GM23338 (cell line): ENCODE results near the gene ING5. TPM values are rescaled to one million over a fixed set of nuclear protein-coding genes. Genes with fewer than 3 reads are reported as not detected.

ENCODE experiments used
- ATAC-seq: fragments of 200-7000 bp; cut with Tn5 transposase; 3 replicates; pipeline ENCODE4 v1.9.1; 2020
- DNase-seq: peaks from one replicate; pipeline ENCODE4 v3.0.0-alpha.2; 2015; ENCODE audit warnings: low spot score
- H2AFZ ChIP-seq: fragments of 200-600 bp; sonication (generic); 2 replicates; pipeline ENCODE4 v1.8.0; 2016; ENCODE audit warnings: antibody characterized with exemption, mild to moderate bottlenecking, moderate library complexity
- H3F3A ChIP-seq: fragments of 200-600 bp; sonication (generic); replicated peaks from 2 replicates; pipeline ENCODE4 v1.8.0; 2017; ENCODE audit warnings: antibody characterized with exemption, mixed run types, low read depth
- H3K27ac ChIP-seq: fragments of 200-600 bp; sonication (generic); 2 replicates; pipeline ENCODE4 v1.6.1; 2016; ENCODE audit warnings: low read depth
- H3K27me3 ChIP-seq: fragments of 200-600 bp; sonication (generic); 2 replicates; pipeline ENCODE4 v1.8.0; 2016; ENCODE audit warnings: mild to moderate bottlenecking, mixed run types, moderate library complexity; ENCODE audit not compliant: insufficient read depth
- H3K36me3 ChIP-seq: fragments of 200-600 bp; sonication (generic); 2 replicates; pipeline ENCODE4 v1.8.0; 2016; ENCODE audit warnings: mild to moderate bottlenecking; ENCODE audit not compliant: insufficient read depth
- H3K4me1 ChIP-seq: fragments of 200-600 bp; sonication (generic); 2 replicates; pipeline ENCODE4 v1.8.0; 2016; ENCODE audit warnings: mild to moderate bottlenecking, moderate library complexity; ENCODE audit not compliant: insufficient read depth
- H3K4me2 ChIP-seq: fragments of 200-600 bp; sonication (generic); 2 replicates; pipeline ENCODE4 v1.7.1; 2017; ENCODE audit warnings: mixed run types
- H3K4me3 ChIP-seq: fragments of 200-600 bp; sonication (generic); 2 replicates; pipeline ENCODE4 v1.6.1; 2016; ENCODE audit warnings: mixed run types
- H3K79me2 ChIP-seq: fragments of 200-600 bp; sonication (generic); replicated peaks from 2 replicates; pipeline ENCODE4 v1.8.0; 2017; ENCODE audit warnings: mild to moderate bottlenecking; ENCODE audit not compliant: insufficient read depth
- H3K9me2 ChIP-seq: fragments of 200-600 bp; sonication (generic); 2 replicates; pipeline ENCODE4 v1.8.0; 2017; ENCODE audit not compliant: insufficient read depth
- H4K20me1 ChIP-seq: fragments of 200-600 bp; sonication (generic); replicated peaks from 2 replicates; pipeline ENCODE4 v1.8.0; 2017; ENCODE audit warnings: mild to moderate bottlenecking; ENCODE audit not compliant: insufficient read depth
- H3K27ac Mint-ChIP-seq: 2 replicates; pipeline ENCODE4 v1.8.0; 2020; ENCODE audit warnings: inconsistent platforms, mild to moderate bottlenecking, moderate library complexity, mixed read lengths
- H3K27me3 Mint-ChIP-seq: 3 replicates; pipeline ENCODE4 v1.8.0; 2022; ENCODE audit warnings: low read depth, mild to moderate bottlenecking, moderate library complexity, mixed read lengths, inconsistent platforms; ENCODE audit not compliant: insufficient read depth, poor library complexity
- H3K36me3 Mint-ChIP-seq: 3 replicates; pipeline ENCODE4 v1.8.0; 2021; ENCODE audit warnings: low read depth, mild to moderate bottlenecking, inconsistent platforms, moderate library complexity, mixed read lengths
- H3K4me1 Mint-ChIP-seq: 3 replicates; pipeline ENCODE4 v1.8.0; 2020; ENCODE audit warnings: mild to moderate bottlenecking, inconsistent platforms, mixed read lengths
- H3K4me3 Mint-ChIP-seq: 3 replicates; pipeline ENCODE4 v1.8.0; 2021; ENCODE audit warnings: moderate library complexity, mild to moderate bottlenecking, inconsistent platforms, mixed read lengths
- H3K9me3 Mint-ChIP-seq: 3 replicates; pipeline ENCODE4 v1.8.0; 2020; ENCODE audit warnings: moderate library complexity, mild to moderate bottlenecking, inconsistent platforms, mixed read lengths
- CTCF ChIP-seq, 2 experiments: fragments of 200-600 bp in 1 of 2; sonication (generic) in 1 of 2; conservative IDR thresholded peaks; 2 replicates each; pipeline versions ENCODE4 v1.5.1 to v1.6.1; 2016 to 2017; ENCODE audit warnings: antibody characterized with exemption in 2 of 2, low read depth in 2 of 2, mild to moderate bottlenecking in 2 of 2, moderate library complexity in 1 of 2
- ZNF462 ChIP-seq: fragments of 250-450 bp; sonication (Bioruptor Pico); IDR thresholded peaks from 2 replicates; pipeline ENCODE4 v1.5.0; 2020; ENCODE audit warnings: mild to moderate bottlenecking, moderate library complexity
- polyA plus RNA-seq: library from polyadenylated mRNA; unstranded; fragments of >200 nt; fragmentation: Nextera tagmentation; extraction: Ambion mirVana; gene quantifications from 2 replicates; pipeline ENCODE4 v1.2.1, GENCODE V29; 2016
- total RNA-seq: library from RNA; depleted of rRNA; stranded (reverse); fragments of >200 nt; shearing (Covaris generic); gene quantifications from 2 replicates; pipeline ENCODE4 v1.2.3, GENCODE V29; 2014

ING5 gene
- total and polyA plus RNA-seq, 2 experiments from 2014 or later: 25.7 to 42.5 TPM

- TF ChIP-seq ZNF462 (CRISPR knock-in tag): no peak
These were observed 49.7 kb upstream of the ING5 start (continued) for GRCh38 chr2:241652142-241652541.

- H3F3A ChIP-seq: no peaks in the 10 kb centered on the region
- peaks cover 5% of the 10 kb centered on the region for H3K27me3 Mint-ChIP-seq
These were observed 49.1 kb upstream of the ING5 start for GRCh38 chr2:241652722-241653121.

More at GRCh38 chr2:241652722-241653121, 49.1 kb upstream of the ING5 start:
- Mint-ChIP-seq H3K9me3 (no peaks in the 10 kb centered on the region; the same call in 2 of the 3 replicates), H3K4me1 (peaks cover 26% of the 10 kb centered on the region), H3K4me3 (no peak overlapping the region), H3K27ac (no peak overlapping the region), H3K36me3 (peaks cover 60% of the 10 kb centered on the region)
- H3K79me2 ChIP-seq: peaks cover 51% of the 10 kb centered on the region
- ATAC-seq (no peak), DNase-seq (no peak)
- no peak overlapping the region for H3K4me3 ChIP-seq
- no peak overlapping the region for H3K27ac ChIP-seq
- no peaks in the 10 kb centered on the region for H3K27me3 ChIP-seq
- no peak overlapping the region for H3K4me2 ChIP-seq
- TF ChIP-seq CTCF (conservative IDR thresholded peaks at IDR 0.05; ENCODE audit: low read depth in 2 of 2): no peak
- TF ChIP-seq ZNF462 (CRISPR knock-in tag): no peak
- no peak overlapping the region for H2AFZ ChIP-seq
- H3K4me1 ChIP-seq: peaks cover 19% of the 10 kb centered on the region
- H4K20me1 ChIP-seq: peaks cover 35% of the 10 kb centered on the region
- peaks cover 6% of the 10 kb centered on the region for H3K36me3 ChIP-seq
- no peaks in the 10 kb centered on the region for H3K9me2 ChIP-seq
